HEK293T (cell line): Measurements from ENCODE around the gene GSTA1.

Source experiments
- ELF4 ChIP-seq: fragments of 450-650 bp; IDR thresholded peaks from 2 replicates; pipeline ENCODE4 v1.6.1; 2017; ENCODE audit warnings: antibody characterized with exemption
- FOXK2 ChIP-seq: fragments of 450-650 bp; IDR thresholded peaks from 2 replicates; pipeline ENCODE4 v1.6.1; 2016; ENCODE audit warnings: mild to moderate bottlenecking
- LEF1 ChIP-seq: fragments of 450-650 bp; IDR thresholded peaks from 2 replicates; pipeline ENCODE4 v1.6.1; 2017; ENCODE audit warnings: mild to moderate bottlenecking, borderline replicate concordance
- SP1 ChIP-seq: fragments of 450-650 bp; IDR thresholded peaks from 2 replicates; pipeline ENCODE4 v1.6.1; 2017
- SUZ12 ChIP-seq: fragments of 450-650 bp; IDR thresholded peaks from 2 replicates; pipeline ENCODE4 v1.6.1; 2016; ENCODE audit warnings: mild to moderate bottlenecking
- TARDBP ChIP-seq: fragments of 450-650 bp; IDR thresholded peaks from 2 replicates; pipeline ENCODE4 v1.6.1; 2016
- TF ChIP-seq, protein P1 (sequence below): fragments of 450-650 bp; IDR thresholded peaks from 2 replicates; pipeline ENCODE4 v1.6.1; 2016

DNA sequence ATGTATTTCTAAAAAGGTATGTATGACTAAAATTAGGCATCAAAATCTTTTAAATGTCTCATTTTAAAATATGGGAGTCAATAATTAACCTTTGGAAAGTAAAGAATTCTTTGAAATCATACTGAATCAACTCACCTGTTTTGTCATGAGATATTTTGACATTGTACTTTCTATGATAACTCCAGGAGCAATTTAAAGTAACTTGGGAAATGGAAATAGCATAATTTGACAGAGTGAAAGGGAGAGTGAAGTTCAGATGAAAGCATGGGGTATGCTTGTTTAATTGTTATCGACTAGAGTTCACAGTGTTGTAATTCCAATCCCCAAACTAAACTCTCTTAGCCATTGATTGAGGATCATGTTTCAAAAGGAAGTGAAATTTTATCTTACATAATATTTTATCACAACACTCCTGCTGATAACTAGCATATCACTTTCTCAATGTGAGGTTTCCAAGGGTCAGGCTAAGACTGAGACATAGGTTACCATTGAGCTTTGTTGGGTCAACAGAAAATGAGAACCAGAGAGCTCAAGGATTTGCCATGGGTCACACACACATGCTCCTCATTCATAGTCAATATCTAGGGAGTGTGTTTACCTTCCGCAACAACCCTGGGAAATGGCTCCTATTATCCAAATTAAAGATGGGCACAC lies 2.3 kb downstream of the GSTA1 start:
- TF ChIP-seq ELF4 (no peak), LEF1 (no peak), SUZ12 (no peak), FOXK2 (no peak), SP1 (no peak), TARDBP (no peak)
- TF ChIP-seq, protein P1, sequence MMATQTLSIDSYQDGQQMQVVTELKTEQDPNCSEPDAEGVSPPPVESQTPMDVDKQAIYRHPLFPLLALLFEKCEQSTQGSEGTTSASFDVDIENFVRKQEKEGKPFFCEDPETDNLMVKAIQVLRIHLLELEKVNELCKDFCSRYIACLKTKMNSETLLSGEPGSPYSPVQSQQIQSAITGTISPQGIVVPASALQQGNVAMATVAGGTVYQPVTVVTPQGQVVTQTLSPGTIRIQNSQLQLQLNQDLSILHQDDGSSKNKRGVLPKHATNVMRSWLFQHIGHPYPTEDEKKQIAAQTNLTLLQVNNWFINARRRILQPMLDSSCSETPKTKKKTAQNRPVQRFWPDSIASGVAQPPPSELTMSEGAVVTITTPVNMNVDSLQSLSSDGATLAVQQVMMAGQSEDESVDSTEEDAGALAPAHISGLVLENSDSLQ, result no peak
